DMS114 treated with DMSO at 0.1 percent for 48 hours (cell line): ENCODE results near the gene EBF4.

ENCODE experiments used
- DNase-seq: peaks from one replicate; lab custom pipeline; 2025; ENCODE audit not compliant: unreplicated experiment; lab: John Stamatoyannopoulos, UW

The EBF4 gene, protein sequence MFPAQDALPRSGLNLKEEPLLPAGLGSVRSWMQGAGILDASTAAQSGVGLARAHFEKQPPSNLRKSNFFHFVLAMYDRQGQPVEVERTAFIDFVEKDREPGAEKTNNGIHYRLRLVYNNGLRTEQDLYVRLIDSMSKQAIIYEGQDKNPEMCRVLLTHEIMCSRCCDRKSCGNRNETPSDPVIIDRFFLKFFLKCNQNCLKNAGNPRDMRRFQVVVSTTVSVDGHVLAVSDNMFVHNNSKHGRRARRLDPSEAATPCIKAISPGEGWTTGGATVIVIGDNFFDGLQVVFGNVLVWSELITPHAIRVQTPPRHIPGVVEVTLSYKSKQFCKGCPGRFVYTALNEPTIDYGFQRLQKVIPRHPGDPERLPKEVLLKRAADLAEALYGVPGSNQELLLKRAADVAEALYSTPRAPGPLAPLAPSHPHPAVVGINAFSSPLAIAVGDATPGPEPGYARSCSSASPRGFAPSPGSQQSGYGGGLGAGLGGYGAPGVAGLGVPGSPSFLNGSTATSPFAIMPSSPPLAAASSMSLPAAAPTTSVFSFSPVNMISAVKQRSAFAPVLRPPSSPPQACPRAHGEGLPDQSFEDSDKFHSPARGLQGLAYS

GRCh38 chr20:2692036-2692885, at the start of gene EBF4:
Gene EBF4 (plus strand): TSS chr20:2692780. CDS start chr20:2693646, 866 bp downstream.
- DNase-seq, result no peak

DNA sequence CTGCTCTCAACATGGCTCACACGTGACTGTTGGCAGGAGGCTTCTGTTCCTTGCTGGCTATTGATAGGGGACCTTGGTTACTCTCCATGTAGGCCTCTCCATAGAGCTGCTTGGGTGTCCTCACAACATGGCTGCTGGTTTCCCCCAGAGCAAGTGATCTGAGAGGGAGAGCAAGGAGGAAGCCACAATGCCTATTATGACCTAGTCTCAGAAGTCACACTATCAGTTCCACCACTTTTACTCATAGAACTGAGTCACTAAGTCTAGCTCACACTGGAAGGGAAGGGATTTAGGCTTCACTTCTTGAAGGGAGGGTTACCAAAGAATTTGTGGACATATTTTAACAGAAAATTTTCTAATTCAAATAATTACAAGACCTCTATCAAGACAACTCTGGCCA, 48.9 kb upstream of the EBF4 start:
- no peak for DNase-seq

- DNase-seq, result peak; percentile 83
Measured at GRCh38 chr20:2651772-2652723, 40.5 kb upstream of the EBF4 start, which contains the start of gene NOP56. Gene NOP56 (plus strand): TSS chr20:2652632. CDS start chr20:2652661, 29 bp downstream.

- DNase-seq, result no peak
Measured at GRCh38 chr20:2652724-2653555, 39.6 kb upstream of the EBF4 start.

DNA sequence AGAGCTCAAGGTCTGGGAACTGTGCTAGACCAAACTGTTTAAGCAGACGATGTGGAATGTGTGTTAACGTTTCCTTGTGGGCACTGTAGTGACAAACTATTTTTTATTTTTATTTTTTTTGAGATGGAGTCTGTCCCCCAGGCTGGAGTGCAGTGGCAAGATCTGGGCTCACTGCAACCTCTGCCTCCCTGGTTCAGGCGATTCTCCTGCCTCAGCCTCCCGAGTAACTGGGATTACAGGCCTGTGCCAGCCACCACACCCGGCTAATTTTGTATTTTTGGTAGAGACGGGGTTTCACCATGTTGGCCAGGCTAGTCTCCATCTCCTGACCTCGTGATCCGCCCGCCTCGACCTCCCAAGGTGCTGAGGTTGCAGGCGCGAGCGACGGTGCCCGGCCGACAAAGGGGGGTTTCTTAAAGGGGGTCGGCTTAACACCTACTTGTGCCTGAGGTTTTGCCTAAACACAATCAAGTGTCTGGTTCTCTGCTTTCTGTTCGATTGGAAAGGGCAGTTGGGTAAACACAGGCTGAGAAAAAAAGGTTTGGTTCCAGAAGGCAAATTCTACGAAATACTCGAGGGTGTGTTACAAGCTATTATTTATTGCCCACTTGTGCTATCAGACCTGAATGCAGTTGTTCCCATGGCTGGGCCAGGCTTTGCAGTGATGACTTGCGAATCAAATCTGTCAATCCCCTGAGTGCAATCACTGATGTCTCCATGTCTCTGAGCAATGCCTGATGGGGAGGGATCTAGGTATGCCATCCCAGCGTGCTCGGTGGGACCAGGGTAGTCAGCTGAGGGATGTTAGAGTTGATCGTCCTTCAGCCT, 38.8 kb upstream of the EBF4 start:
- DNase-seq, result no peak

GRCh38 chr20:2654384-2654822, 38.2 kb upstream of the EBF4 start:
- DNase-seq, result no peak

DNA sequence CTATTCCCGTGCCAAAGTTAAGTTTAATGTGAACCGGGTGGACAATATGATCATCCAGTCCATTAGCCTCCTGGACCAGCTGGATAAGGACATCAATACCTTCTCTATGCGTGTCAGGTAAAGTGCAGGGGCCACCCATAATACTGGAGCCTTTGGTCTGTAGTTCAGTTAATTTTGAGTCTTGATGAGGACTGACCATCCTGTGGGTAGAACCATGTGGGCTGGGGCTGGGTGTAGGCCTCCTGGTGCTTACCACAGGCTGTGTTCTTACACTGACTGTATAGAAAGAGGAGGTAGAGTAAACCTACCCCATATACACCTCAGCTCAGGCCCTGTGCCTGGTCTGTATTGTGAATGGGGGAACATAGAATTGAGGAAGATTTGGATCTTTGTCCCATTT, 37.7 kb upstream of the EBF4 start:
- no peak for DNase-seq

DNA sequence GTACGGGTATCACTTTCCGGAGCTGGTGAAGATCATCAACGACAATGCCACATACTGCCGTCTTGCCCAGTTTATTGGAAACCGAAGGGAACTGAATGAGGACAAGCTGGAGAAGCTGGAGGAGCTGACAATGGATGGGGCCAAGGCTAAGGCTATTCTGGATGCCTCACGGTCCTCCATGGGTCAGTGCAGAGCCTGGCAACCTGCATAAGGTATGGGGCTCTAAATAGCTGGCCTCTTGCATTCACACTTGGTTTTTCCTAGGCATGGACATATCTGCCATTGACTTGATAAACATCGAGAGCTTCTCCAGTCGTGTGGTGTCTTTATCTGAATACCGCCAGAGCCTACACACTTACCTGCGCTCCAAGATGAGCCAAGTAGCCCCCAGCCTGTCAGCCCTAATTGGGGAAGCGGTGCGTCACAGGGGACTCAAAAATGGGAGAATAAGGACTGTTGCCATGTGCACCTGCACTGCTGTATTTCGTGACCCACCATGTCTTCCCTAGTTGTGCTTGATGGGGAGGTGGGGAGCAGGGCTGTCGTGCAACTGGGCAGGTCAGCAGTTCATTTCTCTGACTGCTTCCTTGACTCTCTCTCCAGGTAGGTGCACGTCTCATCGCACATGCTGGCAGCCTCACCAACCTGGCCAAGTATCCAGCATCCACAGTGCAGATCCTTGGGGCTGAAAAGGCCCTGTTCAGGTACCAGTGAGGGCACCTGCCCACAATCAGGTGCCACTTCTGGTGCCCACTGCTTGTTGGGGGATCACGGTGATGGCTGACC, 37.1 kb upstream of the EBF4 start:
- DNase-seq, result no peak

DNA sequence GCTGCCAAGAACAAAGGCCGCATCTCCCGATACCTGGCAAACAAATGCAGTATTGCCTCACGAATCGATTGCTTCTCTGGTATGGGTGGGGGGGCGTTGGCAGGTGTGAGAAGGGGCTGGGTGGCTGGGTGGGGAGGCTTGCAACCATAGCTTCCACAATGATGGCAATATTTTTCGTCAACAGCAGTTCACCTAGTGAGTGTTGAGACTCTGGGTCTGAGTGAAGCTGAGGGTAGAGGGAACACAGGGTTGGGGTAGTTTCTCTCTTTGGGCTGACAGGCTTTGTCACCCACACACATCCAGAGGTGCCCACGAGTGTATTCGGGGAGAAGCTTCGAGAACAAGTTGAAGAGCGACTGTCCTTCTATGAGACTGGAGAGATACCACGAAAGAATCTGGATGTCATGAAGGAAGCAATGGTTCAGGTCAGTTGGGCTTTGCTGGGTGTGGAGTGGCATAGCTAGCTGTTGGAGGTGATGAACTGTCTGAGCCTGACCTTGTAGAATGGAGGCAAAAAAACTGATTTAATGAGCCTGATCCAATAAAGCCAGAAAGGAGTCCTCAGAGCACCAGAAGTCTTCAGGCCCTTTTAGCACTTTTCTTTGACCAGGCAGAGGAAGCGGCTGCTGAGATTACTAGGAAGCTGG, 36.0 kb upstream of the EBF4 start:
- DNase-seq, result no peak

- no peak for DNase-seq
Measured at GRCh38 chr20:2657241-2657640, 35.3 kb upstream of the EBF4 start.

GRCh38 chr20:2657674-2658073, 34.9 kb upstream of the EBF4 start:
- no peak for DNase-seq

DNA sequence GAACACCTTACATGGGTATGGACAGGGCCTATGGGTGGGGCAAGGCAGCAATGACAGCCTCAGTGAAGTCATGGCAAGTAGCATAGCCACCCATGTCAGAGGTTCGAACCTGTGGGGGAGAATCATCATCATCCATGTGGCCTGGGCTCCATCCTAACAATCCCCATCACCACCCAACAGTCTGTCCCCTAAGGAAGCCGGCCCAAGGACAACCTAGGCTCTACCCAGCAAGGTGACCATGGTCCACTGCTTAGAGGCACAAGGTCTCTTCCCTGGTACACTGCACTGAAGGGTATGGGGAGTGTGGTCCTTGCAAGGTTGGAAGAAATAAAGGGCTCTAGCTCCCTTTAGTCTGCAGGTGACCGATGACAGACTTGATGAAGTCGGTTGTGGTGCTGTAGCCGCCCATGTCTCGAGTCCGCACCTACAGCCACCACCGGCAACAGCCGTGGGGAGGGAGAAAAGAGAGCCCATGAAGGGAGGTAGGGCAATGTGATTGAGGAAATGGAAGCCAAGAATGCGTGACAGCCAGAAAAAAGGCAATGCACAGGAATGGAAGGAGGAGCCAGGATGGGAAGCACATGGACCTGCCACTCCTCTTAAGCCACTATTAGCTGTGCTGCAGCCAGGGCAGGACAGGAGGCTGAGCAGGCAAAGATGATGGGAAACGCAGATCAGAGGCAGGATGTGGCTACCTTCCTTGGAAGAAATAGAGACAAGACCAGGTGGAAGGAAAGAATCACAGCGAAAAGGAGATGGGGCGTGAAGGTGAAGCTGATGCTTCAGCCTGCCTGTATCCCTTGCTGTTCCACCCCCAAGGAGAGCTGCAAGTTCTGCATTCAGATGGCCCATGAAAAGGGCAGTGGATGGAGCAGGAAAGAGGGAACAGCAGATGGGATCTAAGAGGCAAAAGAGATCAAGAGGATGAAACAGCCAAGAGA, 33.9 kb upstream of the EBF4 start:
- DNase-seq, result peak; percentile 22

- no peak for DNase-seq
Measured at GRCh38 chr20:2659547-2659946, 33.0 kb upstream of the EBF4 start.

- no peak for DNase-seq
Measured at GRCh38 chr20:2663364-2663886, 29.2 kb upstream of the EBF4 start.

GRCh38 chr20:2663887-2664719, 28.5 kb upstream of the EBF4 start, which contains the start of gene IDH3B:
Gene IDH3B (minus strand): TSS chr20:2664216. CDS start chr20:2664188, 28 bp downstream.
- DNase-seq, result peak; percentile 87
